ENCODE results near the gene POTEH. TPM values are rescaled to one million over a fixed set of nuclear protein-coding genes. Genes with fewer than 3 reads are reported as not detected.
"Not testable (repeated sequence)": the region's sequence is repeated elsewhere in the genome, so short reads cannot be mapped to it uniquely, and the experiment has no call there.

POTEH gene
- total and polyA plus RNA-seq, 2 experiments from 2014 or later: not detected

- H4K20me1 ChIP-seq (ENCODE audit: insufficient read depth); H3F3A ChIP-seq (ENCODE audit: insufficient read depth); DNase-seq; H3K36me3 ChIP-seq (ENCODE audit: low read depth); H3K79me2 ChIP-seq (ENCODE audit: insufficient read depth); H3K4me3 ChIP-seq; in situ Hi-C loops (cut with MboI); H3K9ac ChIP-seq; H3K27ac ChIP-seq; H3K27me3 ChIP-seq (replicated peaks; ENCODE audit: insufficient read depth); H3K9me2 ChIP-seq (ENCODE audit: insufficient read depth); H3K4me2 ChIP-seq (ENCODE audit: unreplicated experiment); H3K9me3 ChIP-seq (ENCODE audit: low read depth); H3K4me1 ChIP-seq (ENCODE audit: insufficient read depth); H2AFZ ChIP-seq: not testable (repeated sequence)
- 76 to 79% methylated on average over 53 to 77 of the region's 77 CpGs for WGBS, 2 experiments (ENCODE audit: low coverage in 1 of 2, low lambda C conversion rate in 2 of 2, missing lambda C conversion rate in 2 of 2)
These were observed 646 bp upstream of the POTEH start for GRCh38 chr22:15689012-15689748.

- H3K79me2 ChIP-seq (ENCODE audit: insufficient read depth); in situ Hi-C loops (cut with MboI); H3F3A ChIP-seq (ENCODE audit: insufficient read depth); H3K4me2 ChIP-seq (ENCODE audit: unreplicated experiment); H4K20me1 ChIP-seq (ENCODE audit: insufficient read depth); H3K9me3 ChIP-seq (ENCODE audit: low read depth); H3K9me2 ChIP-seq (ENCODE audit: insufficient read depth); DNase-seq; H3K27ac ChIP-seq; H3K4me1 ChIP-seq (ENCODE audit: insufficient read depth); H3K36me3 ChIP-seq (ENCODE audit: low read depth); H3K4me3 ChIP-seq; H2AFZ ChIP-seq; H3K27me3 ChIP-seq (replicated peaks; ENCODE audit: insufficient read depth); H3K9ac ChIP-seq: not testable (repeated sequence)
- WGBS, 2 experiments (ENCODE audit: low coverage in 1 of 2, low lambda C conversion rate in 2 of 2, missing lambda C conversion rate in 2 of 2): 20 to 31% methylated on average over 3 to 4 of the region's 4 CpGs
These were observed 23.8 kb downstream of the POTEH start for GRCh38 chr22:15713600-15713999.

GRCh38 chr22:15714125-15714524 is 24.3 kb downstream of the POTEH start:
- H3K9me2 ChIP-seq (ENCODE audit: insufficient read depth); H3K4me2 ChIP-seq (ENCODE audit: unreplicated experiment); H3K9me3 ChIP-seq (ENCODE audit: low read depth); H3K9ac ChIP-seq; H3K79me2 ChIP-seq (ENCODE audit: insufficient read depth); H3K36me3 ChIP-seq (ENCODE audit: low read depth); H3K27ac ChIP-seq; H4K20me1 ChIP-seq (ENCODE audit: insufficient read depth); in situ Hi-C loops (cut with MboI); H2AFZ ChIP-seq; H3K27me3 ChIP-seq (replicated peaks; ENCODE audit: insufficient read depth); H3K4me3 ChIP-seq; DNase-seq; H3K4me1 ChIP-seq (ENCODE audit: insufficient read depth); H3F3A ChIP-seq (ENCODE audit: insufficient read depth): not testable (repeated sequence)
- 3 to 8% methylated on average over 1 to 2 of the region's 2 CpGs for WGBS, 2 experiments (ENCODE audit: low coverage in 1 of 2, low lambda C conversion rate in 2 of 2, missing lambda C conversion rate in 2 of 2)

GRCh38 chr22:15721884-15722283 is 32.1 kb downstream of the POTEH start:
- H3K27me3 ChIP-seq (replicated peaks; ENCODE audit: insufficient read depth); H3K9ac ChIP-seq; H3K27ac ChIP-seq; H3F3A ChIP-seq (ENCODE audit: insufficient read depth); H3K79me2 ChIP-seq (ENCODE audit: insufficient read depth); H3K4me2 ChIP-seq (ENCODE audit: unreplicated experiment); H3K4me3 ChIP-seq; H4K20me1 ChIP-seq (ENCODE audit: insufficient read depth); H2AFZ ChIP-seq; H3K9me2 ChIP-seq (ENCODE audit: insufficient read depth); H3K36me3 ChIP-seq (ENCODE audit: low read depth); in situ Hi-C loops (cut with MboI); H3K9me3 ChIP-seq (ENCODE audit: low read depth); H3K4me1 ChIP-seq (ENCODE audit: insufficient read depth); DNase-seq: not testable (repeated sequence)
- 74% methylated on average over 4 of the region's 18 CpGs; no CpG with 5 or more reads in 1 of the 2 experiments for WGBS, 2 experiments (ENCODE audit: low coverage in 1 of 2, low lambda C conversion rate in 2 of 2, missing lambda C conversion rate in 2 of 2)

GRCh38 chr22:15729209-15729917 is 39.5 kb downstream of the POTEH start:
- H3K36me3 ChIP-seq (ENCODE audit: low read depth); H3K9me2 ChIP-seq (ENCODE audit: insufficient read depth); H3K9ac ChIP-seq; H4K20me1 ChIP-seq (ENCODE audit: insufficient read depth); H3K4me2 ChIP-seq (ENCODE audit: unreplicated experiment); H3K27ac ChIP-seq; H3K27me3 ChIP-seq (replicated peaks; ENCODE audit: insufficient read depth); H2AFZ ChIP-seq; DNase-seq; in situ Hi-C loops (cut with MboI); H3K9me3 ChIP-seq (ENCODE audit: low read depth); H3K4me1 ChIP-seq (ENCODE audit: insufficient read depth); H3F3A ChIP-seq (ENCODE audit: insufficient read depth); H3K79me2 ChIP-seq (ENCODE audit: insufficient read depth); H3K4me3 ChIP-seq: not testable (repeated sequence)
- 16 to 25% methylated on average over 10 to 12 of the region's 19 CpGs for WGBS, 2 experiments (ENCODE audit: low coverage in 1 of 2, low lambda C conversion rate in 2 of 2, missing lambda C conversion rate in 2 of 2)

- H2AFZ ChIP-seq; H3K9me3 ChIP-seq (ENCODE audit: low read depth); H3K36me3 ChIP-seq (ENCODE audit: low read depth); in situ Hi-C loops (cut with MboI); H3K9ac ChIP-seq; DNase-seq; H3K4me2 ChIP-seq (ENCODE audit: unreplicated experiment); H4K20me1 ChIP-seq (ENCODE audit: insufficient read depth); H3K4me1 ChIP-seq (ENCODE audit: insufficient read depth); H3K27ac ChIP-seq; H3K4me3 ChIP-seq; H3K79me2 ChIP-seq (ENCODE audit: insufficient read depth); H3K27me3 ChIP-seq (replicated peaks; ENCODE audit: insufficient read depth); H3F3A ChIP-seq (ENCODE audit: insufficient read depth); H3K9me2 ChIP-seq (ENCODE audit: insufficient read depth): not testable (repeated sequence)
- WGBS, 2 experiments (ENCODE audit: low coverage in 1 of 2, low lambda C conversion rate in 2 of 2, missing lambda C conversion rate in 2 of 2): 14% methylated on average over 3 of the region's 8 CpGs; no CpG with 5 or more reads in 1 of the 2 experiments
These were observed 41.2 kb downstream of the POTEH start for GRCh38 chr22:15731023-15731422.

- H3K4me2 ChIP-seq (ENCODE audit: unreplicated experiment); H4K20me1 ChIP-seq (ENCODE audit: insufficient read depth); H3K36me3 ChIP-seq (ENCODE audit: low read depth); H3K9me2 ChIP-seq (ENCODE audit: insufficient read depth); H3K79me2 ChIP-seq (ENCODE audit: insufficient read depth); H3K9ac ChIP-seq; H3K9me3 ChIP-seq (ENCODE audit: low read depth); H3K4me1 ChIP-seq (ENCODE audit: insufficient read depth); H3K4me3 ChIP-seq; H3K27me3 ChIP-seq (replicated peaks; ENCODE audit: insufficient read depth); H3F3A ChIP-seq (ENCODE audit: insufficient read depth); in situ Hi-C loops (cut with MboI); H2AFZ ChIP-seq; H3K27ac ChIP-seq; DNase-seq: not testable (repeated sequence)
- 17 to 29% methylated on average over 3 to 4 of the region's 6 CpGs for WGBS, 2 experiments (ENCODE audit: low coverage in 1 of 2, low lambda C conversion rate in 2 of 2, missing lambda C conversion rate in 2 of 2)
These were observed 44.6 kb downstream of the POTEH start for GRCh38 chr22:15734411-15734810.

Data from GM23248 (cell line).